GM12875 (cell line): ENCODE results near the gene OR2H2.

Source experiments
- H3K4me3 ChIP-seq: one replicate; pipeline ENCODE4 v1.5.1; 2011; ENCODE audit warnings: low read depth, low read length, control low read depth
- CTCF ChIP-seq: IDR thresholded peaks from 2 replicates; pipeline ENCODE4 v1.5.1; 2011; ENCODE audit warnings: low read depth, mild to moderate bottlenecking, control low read depth, inconsistent platforms, low read length, moderate library complexity, borderline replicate concordance; ENCODE audit not compliant: insufficient read depth

Gene OR2H2

DNA sequence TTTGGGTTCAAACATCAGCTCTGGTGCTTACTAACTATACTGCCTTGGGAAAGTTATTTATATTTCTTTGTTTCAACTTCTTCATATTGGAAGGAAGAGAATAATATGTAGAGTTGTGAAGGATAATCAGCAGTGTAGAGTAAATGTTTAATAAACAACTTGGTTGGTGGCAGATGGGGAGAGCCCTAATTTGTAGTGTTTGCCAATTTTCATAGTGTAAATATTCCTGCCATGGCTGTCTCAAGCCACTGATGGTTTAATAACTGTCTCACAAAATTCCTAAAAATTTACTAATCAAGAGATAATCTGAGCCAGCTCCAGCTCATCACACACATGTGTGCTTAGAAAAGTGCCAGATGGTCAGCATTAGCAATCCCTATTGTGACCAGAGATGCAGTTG is at the start of gene OR2H2:
OR2H2 (plus strand) TSS at position 301 of the 400 bp plus-strand sequence. CDS start 2,824 bp downstream, outside the sequence.
- no peak for TF ChIP-seq CTCF

DNA sequence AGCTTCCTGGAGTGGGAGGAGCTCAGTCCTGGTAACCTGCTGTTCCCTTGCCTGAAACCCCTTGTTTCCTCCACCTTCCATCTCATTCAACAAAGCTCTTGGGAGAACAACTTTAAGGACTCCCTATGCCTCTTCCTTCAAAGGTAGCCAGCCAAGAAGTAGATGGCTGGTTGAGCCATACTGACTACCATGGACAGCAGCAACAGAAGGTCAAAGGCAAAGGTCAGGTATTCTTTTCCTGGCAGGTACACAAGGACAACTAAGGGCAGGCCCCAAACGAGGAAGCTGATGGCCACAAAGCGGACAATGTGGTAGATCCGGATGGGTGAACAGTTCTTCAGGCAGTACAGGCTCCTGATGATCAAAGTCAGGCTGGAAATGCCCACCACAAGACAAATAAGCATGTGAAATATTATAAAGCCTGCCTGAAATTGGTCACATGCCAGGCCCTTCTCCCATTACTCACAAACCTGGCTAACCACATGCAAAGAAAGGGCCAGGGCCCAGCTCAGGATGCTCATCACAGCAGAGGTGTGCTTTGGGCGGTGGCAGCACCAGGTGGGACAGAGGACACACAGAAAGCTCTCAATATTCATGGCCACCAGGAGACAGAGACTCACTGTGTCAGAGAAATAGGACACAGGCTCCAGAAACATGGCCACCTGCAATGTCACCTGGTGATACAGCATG is 47.1 kb upstream of the OR2H2 start:
- TF ChIP-seq CTCF, result no peak
- no peak overlapping the region for H3K4me3 ChIP-seq

More for the DNA sequence above, at the start of gene OR2H2:
- H3K4me3 ChIP-seq, result no peak within 1 kb of the TSS

GRCh38 chr6:29547573-29547972 is 37.3 kb upstream of the OR2H2 start:
- H3K4me3 ChIP-seq, result no peak overlapping the region
- no peak for TF ChIP-seq CTCF

DNA sequence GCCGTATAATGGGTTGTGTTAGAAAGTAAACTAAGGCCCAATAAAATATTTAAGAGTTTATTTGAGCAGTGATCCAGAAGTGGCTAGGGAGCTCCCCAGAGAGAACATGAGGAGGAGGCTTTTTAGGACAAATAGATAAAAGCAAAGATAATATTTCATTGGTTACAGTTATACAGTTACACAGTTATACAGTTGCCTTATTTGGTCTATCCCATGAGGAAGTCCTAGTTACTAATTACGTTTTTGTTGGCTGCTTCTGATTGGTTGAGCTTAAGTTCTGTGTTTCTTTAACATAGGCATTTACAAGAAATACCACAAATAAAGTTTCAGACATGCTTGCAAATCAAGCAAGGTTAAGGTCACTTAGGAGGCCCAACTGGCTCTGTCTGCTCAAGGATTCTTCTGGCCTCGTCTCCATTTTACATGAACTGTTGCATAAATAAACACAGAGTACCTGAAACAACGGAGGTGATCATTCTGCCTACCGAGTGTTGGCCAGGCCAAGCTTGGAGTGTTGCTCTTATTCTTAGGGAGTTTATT is 32.3 kb upstream of the OR2H2 start:
- no peak for TF ChIP-seq CTCF
- no peak overlapping the region for H3K4me3 ChIP-seq

- H3K4me3 ChIP-seq, result no peak overlapping the region
- TF ChIP-seq CTCF, result no peak
Measured at GRCh38 chr6:29553268-29554057, 31.5 kb upstream of the OR2H2 start.

DNA sequence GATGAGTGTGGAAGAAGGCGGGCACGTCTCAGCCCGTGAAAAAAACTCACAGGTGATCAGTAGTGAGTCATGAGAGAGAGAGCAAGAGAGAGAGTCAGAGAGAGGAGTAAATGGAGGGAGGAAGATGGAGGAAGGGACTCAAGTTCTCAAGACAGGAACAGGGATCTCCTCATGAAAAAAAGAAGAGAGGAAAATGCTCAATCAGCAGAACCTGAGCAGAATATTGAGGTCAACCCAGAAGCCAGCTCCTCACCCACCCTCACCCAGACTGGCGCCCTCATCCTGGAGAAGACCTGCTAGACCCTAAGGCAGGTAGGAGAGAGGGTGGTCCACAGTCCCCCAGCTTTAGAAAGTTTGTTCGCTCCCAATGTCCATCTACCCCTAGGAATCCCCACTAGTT is 30.2 kb upstream of the OR2H2 start:
- TF ChIP-seq CTCF, result no peak
- H3K4me3 ChIP-seq, result no peak overlapping the region
